ENCODE measurements around the gene TULP1.

GRCh38 chr6:35483490-35483889 is 29.2 kb downstream of the TULP1 start:
- TF ChIP-seq POLR2A (IDR thresholded peaks at IDR 0.05; ENCODE audit: low read depth, low read length) (no peak), MAFK (IDR thresholded peaks at IDR 0.05; ENCODE audit: low read depth, low read length) (no peak), BHLHE40 (IDR thresholded peaks at IDR 0.05; ENCODE audit: low read depth, low read length) (no peak), CTCF (conservative IDR thresholded peaks at IDR 0.05; ENCODE audit: low read depth, low read length) (no peak), CHD1 (IDR thresholded peaks at IDR 0.05; ENCODE audit: low read depth, low read length) (no peak), CEBPB (IDR thresholded peaks at IDR 0.05; ENCODE audit: low read depth, low read length) (no peak), MXI1 (IDR thresholded peaks at IDR 0.05; ENCODE audit: borderline replicate concordance, low read depth, low read length) (no peak), ELK1 (IDR thresholded peaks at IDR 0.05; ENCODE audit: borderline replicate concordance, low read depth, low read length) (no peak), USF2 (IDR thresholded peaks at IDR 0.05; ENCODE audit: low read depth, low read length) (no peak)

Measured in IMR-90 (cell line).